Naive thymus-derived CD8-positive, alpha-beta T cell (primary cell): ENCODE data around the gene ZNF837. TPM values are rescaled to one million over a fixed set of nuclear protein-coding genes. Genes with fewer than 3 reads are reported as not detected.
"Not testable (repeated sequence)": the region's sequence is repeated elsewhere in the genome, so short reads cannot be mapped to it uniquely, and the experiment has no call there.

Experiments used
- ATAC-seq, 2 donors: fragments of 150-1000 bp; cut with Tn5 transposase in 1 of 2; sonication (Bioruptor Pico), chemical (Tn5 transposase) in 1 of 2; 1 replicate in 1 of 2; 2 replicates in 1 of 2; pipeline ENCODE4 v1.10.0; 2021; ENCODE audit warnings: mild to moderate bottlenecking in 2 of 2, moderate library complexity in 2 of 2
- POLR2A ChIA-PET: fragments of 350-600 bp; sonication (Branson Sonifier 250); formaldehyde crosslinking; loops from one replicate; lab custom pipeline; 2021; ENCODE audit warnings: antibody characterized with exemption; lab: Charles Lee
- DNase-seq, 10 donors: peaks; one replicate each; pipeline versions ENCODE4 v3.0.0 to v3.0.0-alpha.2; 2020 to 2022
- H3K27ac Mint-ChIP-seq, 10 donors: one replicate each; pipeline ENCODE4 v1.8.0; 2020 to 2022; ENCODE audit warnings: mild to moderate bottlenecking in 10 of 10, mixed read lengths in 10 of 10, moderate library complexity in 4 of 10, inconsistent platforms in 1 of 10
- H3K27me3 Mint-ChIP-seq, 5 donors: one replicate each; pipeline ENCODE4 v1.8.0; 2021 to 2022; ENCODE audit warnings: mixed read lengths in 5 of 5
- H3K36me3 Mint-ChIP-seq, 3 donors: one replicate each; pipeline ENCODE4 v1.8.0; 2020 to 2022; ENCODE audit warnings: mixed read lengths in 3 of 3, mild to moderate bottlenecking in 2 of 3, inconsistent platforms in 1 of 3
- H3K4me1 Mint-ChIP-seq, 4 donors: one replicate each; pipeline ENCODE4 v1.8.0; 2021 to 2022; ENCODE audit warnings: mixed read lengths in 4 of 4
- H3K4me3 Mint-ChIP-seq, 10 donors: one replicate each; pipeline ENCODE4 v1.8.0; 2020 to 2022; ENCODE audit warnings: mild to moderate bottlenecking in 10 of 10, mixed read lengths in 10 of 10, moderate library complexity in 6 of 10, inconsistent platforms in 1 of 10
- H3K9me3 Mint-ChIP-seq, 9 donors: one replicate each; pipeline ENCODE4 v1.8.0; 2020 to 2022; ENCODE audit warnings: mixed read lengths in 9 of 9, mild to moderate bottlenecking in 3 of 9, inconsistent platforms in 1 of 9, moderate library complexity in 1 of 9
- polyA plus RNA-seq, 3 donors: library from polyadenylated mRNA; unstranded; fragments of 300-500 nt; fragmentation: Illumina TruSeq; gene quantifications; one replicate each; pipeline ENCODE4 v1.2.3, GENCODE V29; 2021
- total RNA-seq, 8 experiments: library from RNA in 2 of 8; stranded (reverse) in 2 of 8; gene quantifications; one replicate each; pipeline ENCODE4 v1.2.3 and lab custom pipeline; 2021 to 2026

The ZNF837 gene
- total and polyA plus RNA-seq, 5 experiments from 2014 or later = 4.2 to 14.3 (median 5.8) TPM

DNA sequence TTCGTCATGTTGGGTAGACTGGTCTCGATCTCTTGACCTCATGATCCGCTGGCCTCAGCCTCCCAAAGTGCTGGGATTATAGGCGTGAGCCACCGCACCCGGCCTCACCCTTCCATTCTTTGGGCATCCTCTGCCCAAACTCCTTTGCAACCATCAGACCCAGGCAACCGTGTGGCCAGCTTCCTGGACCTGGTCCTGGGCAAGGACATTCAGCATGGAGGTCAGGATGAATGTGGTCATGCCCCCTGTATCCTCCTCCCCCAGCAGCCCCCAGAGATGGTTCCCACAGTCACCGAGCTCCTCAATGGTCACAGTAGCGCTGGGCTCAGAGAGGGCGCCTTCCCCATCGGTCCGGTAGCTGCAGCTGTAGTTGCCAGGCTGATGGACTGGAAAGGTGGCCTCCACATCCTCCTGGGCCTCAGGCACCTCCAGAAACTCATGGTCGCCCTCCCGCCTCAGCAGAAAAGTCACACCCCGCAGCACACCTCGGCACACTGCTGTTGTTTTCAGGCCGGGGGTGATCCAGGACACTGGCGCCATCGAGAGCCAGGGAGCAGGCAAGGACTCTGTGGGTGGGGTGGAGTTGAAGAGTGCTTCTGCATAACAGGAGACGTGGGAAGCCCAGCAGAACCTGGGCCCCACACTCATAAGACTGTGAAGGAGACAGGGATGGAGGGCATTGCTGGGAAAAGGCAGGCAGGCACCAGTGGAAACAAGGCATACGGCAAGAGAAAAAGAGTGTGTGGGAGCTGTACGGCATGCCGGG lies 28.7 kb downstream of the ZNF837 start:
- H3K36me3 Mint-ChIP-seq = peaks cover 0 to 11% (median 7%) of the 10 kb centered on the region in 3 donors
- ATAC-seq = no peak
- DNase-seq = no peak
- peaks cover 26 to 49% (median 35%) of the 10 kb centered on the region in 4 donors for H3K4me1 Mint-ChIP-seq
- POLR2A ChIA-PET = interaction anchor here (0.7 to 2.9 kb wide), 2 partner anchors 10 to 154 kb away, joined by 7 to 11 read pairs; partner anchors contain the start of gene ZNF497
- no peaks in the 10 kb centered on the region for H3K27me3 Mint-ChIP-seq
- H3K27ac Mint-ChIP-seq = peak overlapping the region in 4 of 10 donors; percentile 6 to 56 (median 36)
- peaks cover 0 to 2% (median 0%) of the 10 kb centered on the region in 9 donors for H3K9me3 Mint-ChIP-seq
- peak overlapping the region in 2 of 10 donors; percentile 32 to 40 for H3K4me3 Mint-ChIP-seq

DNA sequence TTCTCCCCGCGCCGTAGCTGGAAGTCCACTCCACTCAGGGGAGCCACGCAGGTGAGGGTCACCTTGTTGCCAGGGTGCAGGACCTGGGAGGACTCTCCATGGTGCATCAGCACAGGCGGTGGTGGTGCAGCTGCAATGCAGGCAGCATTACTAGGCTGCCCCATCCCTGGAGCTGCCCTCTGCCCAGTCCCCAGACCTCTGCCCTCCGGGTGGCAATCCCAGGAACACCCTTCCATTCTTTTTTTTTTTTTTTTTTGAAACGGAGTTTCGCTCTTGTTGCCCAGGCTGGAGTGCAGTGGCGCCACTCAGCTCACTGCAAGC lies 29.3 kb downstream of the ZNF837 start:
- peak overlapping the region in 1 of 10 donors; percentile 26 for H3K4me3 Mint-ChIP-seq
- peaks cover 0 to 11% (median 7%) of the 10 kb centered on the region in 3 donors for H3K36me3 Mint-ChIP-seq
- POLR2A ChIA-PET = interaction anchor here (0.7 to 2.9 kb wide), 2 partner anchors 11 to 154 kb away, joined by 7 to 11 read pairs; partner anchors contain the start of gene ZNF497
- H3K27ac Mint-ChIP-seq = peak overlapping the region in 1 of 10 donors; percentile 24
- ATAC-seq = no peak
- peaks cover 0 to 2% (median 0%) of the 10 kb centered on the region in 9 donors for H3K9me3 Mint-ChIP-seq
- no peaks in the 10 kb centered on the region for H3K27me3 Mint-ChIP-seq
- peaks cover 29 to 49% (median 38%) of the 10 kb centered on the region in 4 donors for H3K4me1 Mint-ChIP-seq
- no peak for DNase-seq

DNA sequence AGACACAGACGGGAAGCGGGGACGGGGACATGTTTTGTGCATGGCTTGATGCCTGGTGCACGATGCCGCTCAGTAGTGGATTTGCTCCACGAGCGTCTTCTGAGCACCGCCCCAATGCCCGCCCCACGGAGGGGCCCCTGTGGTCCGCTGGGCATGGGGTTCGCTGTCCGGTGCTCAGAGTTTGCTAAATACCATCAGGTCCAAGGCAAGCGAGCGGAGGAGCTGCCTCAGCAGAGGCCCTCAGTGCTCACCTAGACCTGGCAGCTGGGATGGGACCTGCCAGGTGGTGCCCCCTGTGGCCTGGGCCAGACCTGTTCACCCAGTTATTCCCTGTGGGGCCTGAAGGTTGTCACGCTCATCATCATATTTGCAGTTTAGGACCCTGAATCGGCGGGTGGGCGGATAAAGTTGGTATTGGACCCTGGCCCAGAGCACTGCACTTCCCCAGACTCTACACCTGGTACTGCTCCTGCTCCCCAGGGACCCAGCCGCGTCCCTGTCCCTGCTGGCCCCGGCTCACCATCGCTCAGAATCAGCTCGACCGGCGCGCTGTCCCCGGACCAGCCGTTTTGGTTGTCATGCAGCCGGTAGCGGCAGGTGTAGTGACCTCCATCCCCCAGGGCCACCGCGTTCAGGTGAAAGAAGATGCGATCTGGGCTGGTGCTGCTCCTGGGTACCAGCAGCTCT lies 29.8 kb downstream of the ZNF837 start:
- peak overlapping the region in 2 of 10 donors; percentile 7 to 57 for H3K4me3 Mint-ChIP-seq

DNA sequence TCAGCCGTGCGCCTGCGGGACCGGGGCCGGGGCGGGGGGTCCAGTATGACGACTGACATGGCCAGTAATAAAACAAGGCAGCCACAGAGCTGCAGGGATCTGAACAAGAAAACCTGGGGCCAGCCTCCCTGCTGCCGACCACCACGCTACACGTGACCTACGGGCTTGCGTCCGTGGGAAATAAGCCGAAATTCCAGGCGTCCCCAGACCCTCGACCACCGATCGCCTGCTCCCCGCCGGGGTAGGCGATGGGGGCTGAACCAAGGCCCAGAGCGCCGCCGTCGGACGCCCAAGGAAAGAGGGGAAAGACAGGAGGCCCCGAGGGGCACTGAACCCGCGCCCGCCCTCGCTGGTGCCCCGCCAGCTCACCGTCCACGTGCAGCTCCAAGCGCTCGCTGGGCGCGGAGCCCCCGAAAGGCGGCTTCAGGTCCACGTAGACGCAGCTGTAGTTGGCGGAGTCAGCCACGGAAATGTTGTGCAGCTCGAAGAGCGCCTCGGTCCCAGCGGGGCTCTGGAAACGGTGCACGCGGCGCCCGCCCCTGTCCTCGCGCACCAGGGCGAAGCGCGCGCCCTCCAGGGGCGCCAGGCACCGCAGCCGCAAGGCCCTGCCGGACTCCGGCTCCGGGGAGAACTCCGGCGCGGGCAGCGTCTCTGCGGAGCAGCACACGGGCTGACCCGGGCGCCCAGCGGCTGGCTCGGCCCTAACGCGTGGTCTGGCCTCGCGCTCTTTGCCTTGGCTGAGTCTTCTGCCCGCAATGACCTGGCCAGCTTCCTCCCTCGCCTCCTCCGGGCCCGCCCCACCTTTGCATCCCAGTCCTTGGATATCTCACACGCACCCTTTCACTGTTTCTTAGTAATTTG lies 30.6 kb downstream of the ZNF837 start:
- ATAC-seq = no peak
- POLR2A ChIA-PET = interaction anchor here (0.9 to 2.9 kb wide), 2 partner anchors 12 to 23 kb away, joined by 3 to 11 read pairs; partner anchors contain the start of gene ZNF497
- H3K4me1 Mint-ChIP-seq = peaks cover 27 to 49% (median 42%) of the 10 kb centered on the region in 4 donors
- H3K9me3 Mint-ChIP-seq = peaks cover 0 to 2% (median 0%) of the 10 kb centered on the region in 9 donors
- no peaks in the 10 kb centered on the region for H3K27me3 Mint-ChIP-seq
- H3K4me3 Mint-ChIP-seq = peak overlapping the region in 3 of 10 donors; percentile 57 to 93 (median 64)
- H3K36me3 Mint-ChIP-seq = peaks cover 0 to 11% (median 7%) of the 10 kb centered on the region in 3 donors
- H3K27ac Mint-ChIP-seq = peak overlapping the region in 2 of 10 donors; percentile 69 to 80
- DNase-seq = no peak

More for the DNA sequence above, 29.8 kb downstream of the ZNF837 start:
- ATAC-seq (no peak), DNase-seq (no peak)
- no peak overlapping the region for H3K27ac Mint-ChIP-seq
- POLR2A ChIA-PET = interaction anchor here (2.9 kb wide), 1 partner anchor 12 kb away, joined by 11 read pairs; the partner anchor contains the start of gene ZNF497
- peaks cover 26 to 48% (median 40%) of the 10 kb centered on the region in 4 donors for H3K4me1 Mint-ChIP-seq
- H3K9me3 Mint-ChIP-seq = peaks cover 0 to 2% (median 0%) of the 10 kb centered on the region in 9 donors
- H3K27me3 Mint-ChIP-seq = no peaks in the 10 kb centered on the region
- peaks cover 0 to 11% (median 7%) of the 10 kb centered on the region in 3 donors for H3K36me3 Mint-ChIP-seq

DNA sequence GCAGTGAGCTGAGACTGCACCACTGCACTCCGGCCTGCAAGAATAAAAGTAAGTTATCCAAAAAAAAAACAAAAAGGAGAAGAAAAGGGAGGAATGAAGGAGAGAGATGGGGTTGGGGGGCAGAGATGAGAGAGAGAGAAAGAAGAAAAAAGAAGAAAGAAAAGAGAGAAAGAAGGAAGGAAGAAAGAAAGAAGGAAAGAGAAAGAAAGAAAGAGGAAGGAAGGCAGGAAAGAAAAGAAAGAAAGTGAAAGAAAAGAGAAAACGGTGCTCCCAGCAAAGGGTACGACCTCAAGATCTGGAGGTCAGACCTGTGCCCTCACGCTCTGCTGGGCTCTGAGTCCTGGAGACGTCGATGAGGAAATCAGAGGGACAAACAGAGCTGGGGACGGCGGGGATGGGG lies 31.2 kb downstream of the ZNF837 start:
- POLR2A ChIA-PET = interaction anchor here (0.6 to 2.9 kb wide), 4 partner anchors 13 to 159 kb away, joined by 3 to 11 read pairs (median 4); partner anchors contain the start of gene ZNF497

DNA sequence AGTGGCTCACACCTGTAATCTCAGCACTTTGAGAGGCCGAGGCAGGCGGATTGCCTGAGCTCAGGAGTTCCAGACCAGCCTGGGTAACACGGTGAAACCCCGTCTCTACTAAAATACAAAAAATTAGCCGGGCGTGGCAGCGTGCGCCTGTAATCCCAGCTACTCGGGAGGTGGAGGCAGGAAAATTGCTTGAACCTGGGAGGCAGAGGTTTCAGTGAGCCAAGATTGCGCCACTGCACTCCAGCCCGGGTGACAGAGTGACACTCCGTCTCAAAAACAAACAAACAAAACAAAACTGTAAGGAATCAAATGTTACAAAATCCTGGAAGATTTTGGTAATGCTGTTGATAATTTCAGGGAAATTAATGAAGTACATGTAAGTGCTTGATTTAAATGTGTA lies 32.8 kb downstream of the ZNF837 start:
- DNase-seq, H3K27me3 Mint-ChIP-seq, H3K9me3 Mint-ChIP-seq, ATAC-seq: not testable (repeated sequence)
- H3K36me3 Mint-ChIP-seq = peaks cover 0 to 11% (median 7%) of the 10 kb centered on the region in 3 donors
- POLR2A ChIA-PET = interaction anchor here (0.7 to 2.7 kb wide), 12 partner anchors 9 to 164 kb away, joined by 3 to 72 read pairs (median 6); partner anchors contain the start of genes ZNF497, ZNF584, ZNF8 and ZSCAN22
- peak overlapping the region; percentile 88 to 98 (median 94) for H3K27ac Mint-ChIP-seq
- H3K4me3 Mint-ChIP-seq = peak overlapping the region; percentile 93 to 98 (median 94)
- H3K4me1 Mint-ChIP-seq = peaks cover 26 to 45% (median 41%) of the 10 kb centered on the region in 4 donors

More for the DNA sequence above, 31.2 kb downstream of the ZNF837 start:
- DNase-seq = no peak
- Mint-ChIP-seq H3K36me3 (peaks cover 0 to 11% (median 7%) of the 10 kb centered on the region in 3 donors), H3K9me3 (peaks cover 0 to 2% (median 0%) of the 10 kb centered on the region in 9 donors), H3K27me3 (no peaks in the 10 kb centered on the region), H3K4me3 (peak overlapping the region in 9 of 10 donors; percentile 18 to 93 (median 36)), H3K4me1 (peaks cover 26 to 48% (median 42%) of the 10 kb centered on the region in 4 donors), H3K27ac (peak overlapping the region in 6 of 10 donors; percentile 29 to 82 (median 74))
- no peak for ATAC-seq

DNA sequence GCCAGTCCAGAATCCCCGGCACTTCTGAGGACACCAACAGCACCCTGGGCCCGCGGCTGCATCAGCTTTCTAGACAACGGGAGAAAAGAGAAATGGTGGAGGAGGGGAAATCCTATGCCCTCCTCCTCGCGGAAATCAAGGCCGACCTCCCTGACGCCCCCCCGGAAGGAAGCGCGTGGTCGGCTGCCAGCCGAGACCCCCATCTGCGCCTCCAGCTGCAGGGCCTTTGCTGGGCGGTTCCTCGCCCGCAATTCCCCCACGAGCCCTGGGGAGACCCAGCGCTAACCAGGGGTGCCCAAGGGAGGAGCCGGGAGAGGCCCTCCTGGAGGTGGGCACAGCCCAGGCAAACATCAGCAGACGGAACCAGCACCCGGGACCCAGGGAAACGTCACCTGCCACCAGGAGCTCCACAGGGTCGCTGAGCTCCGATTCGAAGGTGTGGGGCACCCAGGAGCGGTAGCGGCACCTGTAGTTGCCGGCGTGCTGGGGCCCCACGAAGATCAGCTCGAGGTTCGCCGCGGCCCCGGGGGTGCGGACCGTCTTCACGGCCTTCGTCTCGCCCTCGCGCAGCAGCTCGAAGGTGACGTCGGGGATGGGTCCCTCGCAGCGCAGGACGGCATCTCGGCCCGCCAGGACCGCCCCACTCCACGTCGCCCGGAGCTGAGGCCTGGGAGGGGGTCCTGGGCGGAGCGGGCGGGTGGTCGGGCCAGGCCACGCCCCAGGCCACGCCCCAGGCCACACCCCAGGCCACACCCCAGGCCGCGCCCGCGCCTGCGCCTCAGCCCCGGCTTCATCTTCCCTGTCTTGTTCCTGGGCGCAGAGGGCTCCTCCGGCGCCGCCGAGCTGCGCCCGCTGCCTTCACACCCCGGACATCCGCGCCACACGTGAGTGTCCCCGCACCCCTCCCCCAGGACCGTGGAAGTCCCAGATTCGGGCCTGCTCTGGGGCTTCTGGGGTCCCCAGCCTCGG lies 33.6 kb downstream of the ZNF837 start:
- no peaks in the 10 kb centered on the region for H3K27me3 Mint-ChIP-seq
- DNase-seq = peak; percentile 66 to 90 (median 77)
- H3K9me3 Mint-ChIP-seq = peaks cover 0 to 2% (median 0%) of the 10 kb centered on the region in 9 donors
- H3K4me3 Mint-ChIP-seq = peak overlapping the region; percentile 93 to 98 (median 94)
- peaks cover 23 to 46% (median 38%) of the 10 kb centered on the region in 4 donors for H3K4me1 Mint-ChIP-seq
- peak; percentile 83 to 88 for ATAC-seq
- H3K27ac Mint-ChIP-seq = peak overlapping the region; percentile 88 to 98 (median 94)
- peaks cover 3 to 11% (median 7%) of the 10 kb centered on the region in 3 donors for H3K36me3 Mint-ChIP-seq
- POLR2A ChIA-PET = interaction anchor here (0.5 to 2.7 kb wide), 21 partner anchors 10 to 211 kb away, joined by 3 to 72 read pairs (median 5); partner anchors contain the start of genes ERVK3-1, UBE2M, ZNF132 and ZNF497

DNA sequence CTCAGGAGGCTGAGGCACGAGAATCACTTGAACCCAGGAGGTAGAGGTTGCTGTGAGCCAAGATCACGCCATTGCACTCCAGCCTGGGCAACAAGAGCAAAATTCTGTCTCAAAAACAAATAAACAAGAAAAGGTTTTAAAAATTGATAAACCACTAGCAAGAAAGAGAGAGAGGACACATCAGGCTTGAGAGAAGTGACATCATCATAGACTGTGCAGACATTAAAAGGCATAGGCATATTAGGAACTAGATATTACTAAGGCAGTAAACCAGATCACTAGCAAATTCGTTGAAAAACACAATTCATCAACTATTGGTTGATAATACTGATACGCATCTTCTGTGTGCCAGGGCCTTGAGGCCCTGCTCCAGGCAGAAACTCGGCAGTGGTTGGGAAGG lies 35.3 kb downstream of the ZNF837 start:
- Mint-ChIP-seq H3K27me3 (no peaks in the 10 kb centered on the region), H3K4me3 (peak overlapping the region; percentile 77 to 98 (median 92)), H3K9me3 (peaks cover 0 to 2% (median 0%) of the 10 kb centered on the region in 9 donors), H3K27ac (peak overlapping the region; percentile 19 to 98 (median 88)), H3K4me1 (peaks cover 25 to 59% (median 40%) of the 10 kb centered on the region in 4 donors), H3K36me3 (peaks cover 4 to 7% (median 6%) of the 10 kb centered on the region in 3 donors)
- ATAC-seq = no peak
- no peak for DNase-seq
- POLR2A ChIA-PET = interaction anchor here (2.0 kb wide), 1 partner anchor 17 kb away, joined by 6 read pairs; the partner anchor contains the start of gene ZNF497

DNA sequence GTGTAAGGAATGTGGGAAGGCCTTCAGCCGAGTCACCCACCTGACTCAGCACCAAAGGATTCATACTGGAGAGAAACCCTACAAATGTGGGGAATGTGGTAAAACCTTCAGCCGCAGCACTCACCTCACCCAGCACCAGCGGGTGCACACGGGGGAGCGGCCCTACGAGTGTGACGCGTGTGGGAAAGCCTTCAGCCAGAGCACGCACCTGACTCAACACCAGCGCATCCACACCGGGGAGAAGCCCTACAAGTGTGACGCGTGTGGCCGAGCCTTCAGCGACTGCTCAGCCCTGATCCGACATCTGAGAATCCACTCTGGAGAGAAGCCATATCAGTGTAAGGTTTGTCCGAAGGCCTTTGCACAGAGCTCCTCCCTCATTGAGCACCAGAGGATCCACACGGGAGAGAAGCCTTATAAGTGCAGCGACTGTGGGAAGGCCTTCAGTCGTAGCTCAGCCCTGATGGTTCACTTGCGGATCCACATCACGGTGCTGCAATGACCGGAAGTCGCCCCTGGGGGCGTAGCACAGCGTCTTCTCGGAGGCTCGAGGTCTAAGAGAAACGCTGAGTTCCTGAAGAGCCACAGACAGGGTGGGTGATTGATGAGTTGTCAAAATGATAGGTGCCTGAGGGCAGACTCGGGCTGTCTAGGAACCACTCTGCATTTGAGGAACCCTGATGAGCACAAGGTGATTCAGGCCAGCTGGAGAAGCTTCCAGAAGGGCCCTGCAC lies 41.8 kb downstream of the ZNF837 start:
- ATAC-seq (peak in 1 of 2 donors; percentile 39), DNase-seq (no peak)
- no peak overlapping the region for H3K4me3 Mint-ChIP-seq
- no peak overlapping the region for H3K27ac Mint-ChIP-seq
- POLR2A ChIA-PET = no interaction called here
- peaks cover 6 to 25% (median 18%) of the 10 kb centered on the region in 4 donors for H3K4me1 Mint-ChIP-seq
- no peaks in the 10 kb centered on the region for H3K27me3 Mint-ChIP-seq
- H3K9me3 Mint-ChIP-seq = no peaks in the 10 kb centered on the region
- peaks cover 11 to 19% (median 12%) of the 10 kb centered on the region in 3 donors for H3K36me3 Mint-ChIP-seq

DNA sequence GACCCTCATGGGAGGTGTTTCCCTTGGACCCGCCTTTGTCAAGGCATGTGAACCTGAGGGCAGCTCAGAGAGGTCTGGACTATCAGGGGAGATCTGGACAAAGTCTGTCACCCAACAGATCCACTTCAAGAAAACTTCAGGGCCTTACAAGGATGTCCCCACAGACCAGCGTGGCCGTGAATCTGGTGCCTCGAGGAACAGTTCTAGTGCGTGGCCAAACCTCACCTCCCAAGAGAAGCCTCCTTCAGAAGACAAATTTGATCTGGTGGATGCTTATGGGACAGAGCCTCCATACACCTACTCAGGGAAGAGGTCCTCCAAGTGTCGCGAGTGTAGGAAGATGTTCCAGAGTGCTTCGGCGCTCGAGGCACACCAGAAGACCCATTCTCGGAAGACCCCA lies 42.5 kb downstream of the ZNF837 start:
- Mint-ChIP-seq H3K27me3 (no peaks in the 10 kb centered on the region), H3K36me3 (peaks cover 11 to 19% (median 12%) of the 10 kb centered on the region in 3 donors), H3K4me3 (no peak overlapping the region), H3K27ac (no peak overlapping the region), H3K9me3 (no peaks in the 10 kb centered on the region), H3K4me1 (peaks cover 6 to 26% (median 18%) of the 10 kb centered on the region in 4 donors)
- POLR2A ChIA-PET = no interaction called here
- no peak for DNase-seq
- no peak for ATAC-seq
